BE2C (cell line): ENCODE results near the gene NDRG2.

Experiments
- DNase-seq: peaks from one replicate; pipeline ENCODE4 v3.0.0-alpha.2; 2020
- H3K27me3 ChIP-seq: fragments of 250-450 bp; sonication (Bioruptor Pico); 2 replicates; pipeline ENCODE4 v1.5.1; 2020; ENCODE audit warnings: mild to moderate bottlenecking
- H3K36me3 ChIP-seq: fragments of 250-450 bp; sonication (Bioruptor Pico); 2 replicates; pipeline ENCODE4 v1.5.1; 2020; ENCODE audit warnings: mild to moderate bottlenecking
- H3K4me1 ChIP-seq: fragments of 250-450 bp; sonication (Bioruptor Pico); 2 replicates; pipeline ENCODE4 v1.5.1; 2020
- H3K4me3 ChIP-seq: 2 replicates; pipeline ENCODE4 v1.5.1; 2011; ENCODE audit warnings: low read depth, low read length
- H3K9me3 ChIP-seq: fragments of 250-450 bp; sonication (Bioruptor Pico); 2 replicates; pipeline ENCODE4 v1.5.1; 2020
- CTCF ChIP-seq: IDR thresholded peaks from 2 replicates; pipeline ENCODE4 v1.5.1; 2012; ENCODE audit warnings: mild to moderate bottlenecking, low read depth, low read length

NDRG2 gene

GRCh38 chr14:20976291-20976690, 48.6 kb downstream of the NDRG2 start:
- no peaks in the 10 kb centered on the region for H3K36me3 ChIP-seq
- DNase-seq = no peak
- no peaks in the 10 kb centered on the region for H3K4me1 ChIP-seq
- H3K27me3 ChIP-seq = peaks cover 4% of the 10 kb centered on the region; the same call in 1 of the 2 replicates
- no peak for TF ChIP-seq CTCF
- H3K9me3 ChIP-seq = no peaks in the 10 kb centered on the region
- H3K4me3 ChIP-seq = no peak overlapping the region

GRCh38 chr14:20973501-20973900, 51.4 kb downstream of the NDRG2 start:
- Histone ChIP-seq H3K4me1 (no peaks in the 10 kb centered on the region), H3K9me3 (no peaks in the 10 kb centered on the region), H3K27me3 (peaks cover 4% of the 10 kb centered on the region; the same call in 1 of the 2 replicates), H3K4me3 (no peak overlapping the region), H3K36me3 (no peaks in the 10 kb centered on the region)
- no peak for TF ChIP-seq CTCF
- no peak for DNase-seq

GRCh38 chr14:20971705-20972021, 53.2 kb downstream of the NDRG2 start:
- TF ChIP-seq CTCF = no peak
- Histone ChIP-seq H3K36me3 (no peaks in the 10 kb centered on the region), H3K9me3 (no peaks in the 10 kb centered on the region), H3K27me3 (peaks cover 18% of the 10 kb centered on the region), H3K4me3 (peak overlapping the region; percentile 91), H3K4me1 (no peaks in the 10 kb centered on the region)
- no peak for DNase-seq

- TF ChIP-seq CTCF = peak; percentile 97
- Histone ChIP-seq H3K4me1 (no peaks in the 10 kb centered on the region), H3K36me3 (no peaks in the 10 kb centered on the region), H3K9me3 (no peaks in the 10 kb centered on the region), H3K4me3 (peak overlapping the region; percentile 91), H3K27me3 (peaks cover 20% of the 10 kb centered on the region)
- peak; percentile 86 for DNase-seq
These were observed 53.7 kb downstream of the NDRG2 start for GRCh38 chr14:20970983-20971704.

- H3K4me3 ChIP-seq = peak overlapping the region; percentile 91
- H3K9me3 ChIP-seq = no peaks in the 10 kb centered on the region
- no peak for DNase-seq
- peaks cover 22% of the 10 kb centered on the region for H3K27me3 ChIP-seq
- H3K4me1 ChIP-seq = no peaks in the 10 kb centered on the region
- no peak for TF ChIP-seq CTCF
- no peaks in the 10 kb centered on the region for H3K36me3 ChIP-seq
These were observed 54.2 kb downstream of the NDRG2 start for GRCh38 chr14:20970647-20970982.

- no peaks in the 10 kb centered on the region for H3K4me1 ChIP-seq
- DNase-seq = no peak
- TF ChIP-seq CTCF = no peak
- no peak overlapping the region for H3K4me3 ChIP-seq
- no peaks in the 10 kb centered on the region for H3K9me3 ChIP-seq
- no peaks in the 10 kb centered on the region for H3K36me3 ChIP-seq
- peaks cover 26% of the 10 kb centered on the region for H3K27me3 ChIP-seq
These were observed 55.5 kb downstream of the NDRG2 start for GRCh38 chr14:20969336-20969735.
